MM.1S (cell line): Measurements from ENCODE around the gene DVL1.

Source experiments
- DNase-seq: peaks from one replicate; pipeline ENCODE4 v3.0.0-alpha.2; 2015
- H2AFZ ChIP-seq: fragments of 300-600 bp; sonication (generic); 2 replicates; pipeline ENCODE4 v1.6.0; 2016; ENCODE audit warnings: antibody characterized with exemption, low read length
- H3F3A ChIP-seq: fragments of 300-600 bp; sonication (generic); 2 replicates; pipeline ENCODE4 v1.6.1; 2016; ENCODE audit warnings: mild to moderate bottlenecking, antibody characterized with exemption, low read length, moderate library complexity, mixed read lengths; ENCODE audit not compliant: insufficient read depth
- H3K27ac ChIP-seq: fragments of 300-600 bp; sonication (generic); 2 replicates; pipeline ENCODE4 v1.5.1; 2016; ENCODE audit warnings: mild to moderate bottlenecking, low read length
- H3K27me3 ChIP-seq: fragments of 300-600 bp; sonication (generic); replicated peaks from 2 replicates; pipeline ENCODE4 v1.6.0; 2016; ENCODE audit warnings: low read length; ENCODE audit not compliant: insufficient read depth
- H3K36me3 ChIP-seq: fragments of 300-600 bp; sonication (generic); replicated peaks from 2 replicates; pipeline ENCODE4 v1.6.1; 2016; ENCODE audit warnings: mild to moderate bottlenecking, low read length, mixed read lengths; ENCODE audit not compliant: insufficient read depth
- H3K4me1 ChIP-seq: fragments of 300-600 bp; sonication (generic); 2 replicates; pipeline ENCODE4 v1.6.1; 2016; ENCODE audit warnings: low read length, mixed read lengths
- H3K4me2 ChIP-seq: fragments of 300-600 bp; sonication (generic); 2 replicates; pipeline ENCODE4 v1.6.0; 2016; ENCODE audit warnings: low read depth, low read length
- H3K4me3 ChIP-seq: fragments of 300-600 bp; sonication (generic); 2 replicates; pipeline ENCODE4 v1.5.1; 2016; ENCODE audit warnings: low read length, mixed read lengths
- H3K79me2 ChIP-seq: fragments of 300-600 bp; sonication (generic); 2 replicates; pipeline ENCODE4 v1.6.1; 2016; ENCODE audit warnings: mixed run types, low read length, mixed read lengths
- H3K9ac ChIP-seq: fragments of 300-600 bp; sonication (generic); 2 replicates; pipeline ENCODE4 v1.6.1; 2016; ENCODE audit warnings: low read length, mixed read lengths
- H3K9me2 ChIP-seq: fragments of 300-600 bp; sonication (generic); replicated peaks from 2 replicates; pipeline ENCODE4 v1.6.1; 2016; ENCODE audit warnings: mild to moderate bottlenecking, low read length, mixed read lengths; ENCODE audit not compliant: insufficient read depth
- H3K9me3 ChIP-seq: fragments of 300-600 bp; sonication (generic); replicated peaks from 2 replicates; pipeline ENCODE4 v1.6.1; 2016; ENCODE audit warnings: mild to moderate bottlenecking, low read length, mixed read lengths; ENCODE audit not compliant: insufficient read depth
- H4K20me1 ChIP-seq: fragments of 300-600 bp; sonication (generic); 2 replicates; pipeline ENCODE4 v1.6.1; 2016; ENCODE audit warnings: mild to moderate bottlenecking, low read length, moderate library complexity, mixed read lengths; ENCODE audit not compliant: insufficient read depth
- CTCF ChIP-seq: fragments of 300-600 bp; sonication (generic); IDR thresholded peaks from 2 replicates; pipeline ENCODE4 v1.5.1; 2016; ENCODE audit warnings: antibody characterized with exemption, low read length, mixed read lengths
- EZH2 ChIP-seq: fragments of 300-600 bp; sonication (generic); optimal IDR thresholded peaks from 2 replicates; pipeline ENCODE3; 2017; ENCODE audit warnings: low read depth, mild to moderate bottlenecking, antibody characterized with exemption, low read length, mixed read lengths
- EZH2phosphoT487 ChIP-seq: fragments of 300-600 bp; sonication (generic); IDR thresholded peaks from 2 replicates; pipeline ENCODE4 v1.6.1; 2018; ENCODE audit warnings: antibody characterized with exemption, low read length

DVL1 gene

DNA sequence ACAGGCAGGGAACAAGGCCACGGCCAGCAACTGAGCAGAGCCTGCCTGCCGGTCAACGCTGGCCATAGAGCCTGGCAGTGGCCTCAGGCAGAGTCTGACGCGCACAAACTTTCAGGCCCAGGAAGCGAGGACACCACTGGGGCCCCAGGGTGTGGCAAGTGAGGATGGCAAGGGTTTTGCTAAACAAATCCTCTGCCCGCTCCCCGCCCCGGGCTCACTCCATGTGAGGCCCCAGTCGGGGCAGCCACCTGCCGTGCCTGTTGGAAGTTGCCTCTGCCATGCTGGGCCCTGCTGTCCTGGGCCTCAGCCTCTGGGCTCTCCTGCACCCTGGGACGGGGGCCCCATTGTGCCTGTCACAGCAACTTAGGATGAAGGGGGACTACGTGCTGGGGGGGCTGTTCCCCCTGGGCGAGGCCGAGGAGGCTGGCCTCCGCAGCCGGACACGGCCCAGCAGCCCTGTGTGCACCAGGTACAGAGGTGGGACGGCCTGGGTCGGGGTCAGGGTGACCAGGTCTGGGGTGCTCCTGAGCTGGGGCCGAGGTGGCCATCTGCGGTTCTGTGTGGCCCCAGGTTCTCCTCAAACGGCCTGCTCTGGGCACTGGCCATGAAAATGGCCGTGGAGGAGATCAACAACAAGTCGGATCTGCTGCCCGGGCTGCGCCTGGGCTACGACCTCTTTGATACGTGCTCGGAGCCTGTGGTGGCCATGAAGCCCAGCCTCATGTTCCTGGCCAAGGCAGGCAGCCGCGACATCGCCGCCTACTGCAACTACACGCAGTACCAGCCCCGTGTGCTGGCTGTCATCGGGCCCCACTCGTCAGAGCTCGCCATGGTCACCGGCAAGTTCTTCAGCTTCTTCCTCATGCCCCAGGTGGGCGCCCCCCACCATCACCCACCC lies 17.9 kb downstream of the DVL1 start, which contains the start of gene TAS1R3:
Gene TAS1R3 (plus strand): TSS at position 213 of the 898 bp plus-strand sequence. CDS start 66 bp downstream, at position 279.
- Histone ChIP-seq H3K79me2 (peaks cover 10% of the 10 kb centered on the region), H3K9me2 (no peaks in the 10 kb centered on the region), H3K4me3 (no peak within 1 kb of the TSS), H3K27ac (no peak within 1 kb of the TSS), H3K4me2 (no peak within 1 kb of the TSS), H3K9me3 (no peaks in the 10 kb centered on the region), H3K9ac (no peak within 1 kb of the TSS), H4K20me1 (no peaks in the 10 kb centered on the region), H3K4me1 (no peaks in the 10 kb centered on the region; the same call in 1 of the 2 replicates), H3K36me3 (no peaks in the 10 kb centered on the region), H3K27me3 (no peaks in the 10 kb centered on the region), H3F3A (no peaks in the 10 kb centered on the region), H2AFZ (no peak within 1 kb of the TSS)
- no peak for TF ChIP-seq EZH2
- TF ChIP-seq CTCF: no peak
- TF ChIP-seq EZH2phosphoT487: no peak
- DNase-seq: no peak

GRCh38 chr1:1330366-1331067 lies 18.7 kb downstream of the DVL1 start:
- H2AFZ ChIP-seq: no peak overlapping the region
- H3K27ac ChIP-seq: no peak overlapping the region
- H3K4me3 ChIP-seq: no peak overlapping the region
- peaks cover 18% of the 10 kb centered on the region for H3K79me2 ChIP-seq
- no peaks in the 10 kb centered on the region for H3K36me3 ChIP-seq
- H3K9me3 ChIP-seq: no peaks in the 10 kb centered on the region
- no peak overlapping the region for H3K4me2 ChIP-seq
- H3K9ac ChIP-seq: no peak overlapping the region
- no peaks in the 10 kb centered on the region for H3F3A ChIP-seq
- no peaks in the 10 kb centered on the region; the same call in 1 of the 2 replicates for H3K4me1 ChIP-seq
- no peaks in the 10 kb centered on the region for H3K27me3 ChIP-seq
- DNase-seq: no peak
- no peaks in the 10 kb centered on the region for H4K20me1 ChIP-seq
- no peaks in the 10 kb centered on the region for H3K9me2 ChIP-seq
- TF ChIP-seq CTCF (no peak), EZH2phosphoT487 (no peak), EZH2 (no peak)

- DNase-seq: no peak
- Histone ChIP-seq H3K4me1 (no peaks in the 10 kb centered on the region; the same call in 1 of the 2 replicates), H4K20me1 (no peaks in the 10 kb centered on the region), H3K27ac (no peak overlapping the region), H3K4me2 (no peak overlapping the region), H3K27me3 (no peaks in the 10 kb centered on the region), H3K79me2 (peaks cover 27% of the 10 kb centered on the region), H3K4me3 (no peak overlapping the region), H3K36me3 (no peaks in the 10 kb centered on the region), H3K9me3 (no peaks in the 10 kb centered on the region), H3K9ac (no peak overlapping the region), H3F3A (0 out of 2 replicates have a peak, but pooled peaks cover 6% of the 10 kb centered on the region), H3K9me2 (no peaks in the 10 kb centered on the region), H2AFZ (no peak overlapping the region)
- no peak for TF ChIP-seq EZH2
- no peak for TF ChIP-seq CTCF
- TF ChIP-seq EZH2phosphoT487: no peak
These were observed 19.7 kb downstream of the DVL1 start for GRCh38 chr1:1329304-1330210.
